A549 (cell line): ENCODE data around the gene SLC12A7. TPM values are rescaled to one million over a fixed set of nuclear protein-coding genes. Genes with fewer than 3 reads are reported as not detected.
"Not testable (repeated sequence)": the region's sequence is repeated elsewhere in the genome, so short reads cannot be mapped to it uniquely, and the experiment has no call there.

Source experiments
- ATAC-seq, 2 experiments: fragments of 200-7000 bp in 1 of 2; fragments of >200 bp in 1 of 2; cut with Nextera tagmentation in 1 of 2; cut with Tn5 transposase in 1 of 2; 3 replicates each; pipeline versions ENCODE4 v1.8.0 to v1.9.1; 2018 to 2020; ENCODE audit warnings: mild to moderate bottlenecking in 1 of 2, moderate library complexity in 1 of 2
- CTCF ChIA-PET: fragments of 300-600 bp; sonication (Branson Sonifier 250); formaldehyde crosslinking; extraction: SDS; loops from one replicate; lab custom pipeline; 2021; ENCODE audit warnings: antibody characterized with exemption, inconsistent platforms; lab: Yijun Ruan, JAX
- POLR2A ChIA-PET: fragments of 350-600 bp; formaldehyde crosslinking; extraction: SDS; loops from one replicate; lab custom pipeline; 2021; ENCODE audit warnings: antibody characterized with exemption, inconsistent platforms; lab: Yijun Ruan, JAX
- DNase-seq, 2 experiments: peaks; one replicate each; pipeline versions ENCODE4 v3.0.0 to v3.0.0-alpha.2; 2011 to 2016; ENCODE audit warnings: low read depth in 1 of 2, low spot score in 1 of 2
- FAIRE-seq: peaks from 2 replicates; lab custom pipeline; 2011; peaks lifted over from hg19 to GRCh38; lab: Jason Lieb, UNC
- H3K27ac ChIP-seq, 2 experiments: fragments of >200 bp; sonication (Bioruptor Twin); formaldehyde crosslinking; 3 replicates each; pipeline ENCODE4 v1.5.1; 2016 to 2017
- H3K4me1 ChIP-seq: fragments of >200 bp; sonication (Bioruptor Twin); formaldehyde crosslinking; 3 replicates; pipeline ENCODE4 v1.6.1; 2016
- H3K4me2 ChIP-seq: fragments of >200 bp; sonication (Bioruptor Twin); formaldehyde crosslinking; 3 replicates; pipeline ENCODE4 v1.6.1; 2016
- H3K4me3 ChIP-seq: fragments of >200 bp; sonication (Bioruptor Twin); formaldehyde crosslinking; 3 replicates; pipeline ENCODE4 v1.5.1; 2016
- H3K9me3 ChIP-seq: fragments of >200 bp; sonication (Bioruptor Twin); formaldehyde crosslinking; 3 replicates; pipeline ENCODE4 v1.6.1; 2016
- BHLHE40 ChIP-seq: IDR thresholded peaks from 2 replicates; pipeline ENCODE4 v1.6.1; 2012; ENCODE audit warnings: low read depth, low read length, inconsistent platforms
- CBX2 ChIP-seq: fragments of 200-600 bp; sonication (generic); IDR thresholded peaks from 2 replicates; pipeline ENCODE4 v1.6.1; 2016; ENCODE audit warnings: low read depth, mild to moderate bottlenecking, borderline replicate concordance
- EHMT2 ChIP-seq: fragments of 200-600 bp; sonication (generic); IDR thresholded peaks from 2 replicates; pipeline ENCODE4 v1.6.1; 2016; ENCODE audit warnings: antibody characterized with exemption, low read depth, mild to moderate bottlenecking, moderate library complexity
- ESRRA ChIP-seq: fragments of 150-350 bp; IDR thresholded peaks from 2 replicates; pipeline ENCODE4 v1.6.1; 2014; ENCODE audit warnings: mild to moderate bottlenecking, low read length, borderline replicate concordance
- HOXA7 ChIP-seq: fragments of 250-450 bp; sonication (Bioruptor Pico); IDR thresholded peaks from 2 replicates; pipeline ENCODE4 v1.5.0; 2020; ENCODE audit warnings: mild to moderate bottlenecking, moderate library complexity
- PHF8 ChIP-seq: fragments of 200-600 bp; sonication (generic); IDR thresholded peaks from 2 replicates; pipeline ENCODE4 v1.6.1; 2016; ENCODE audit warnings: low read depth, mild to moderate bottlenecking, antibody characterized with exemption, moderate library complexity, borderline replicate concordance
- RAD21 ChIP-seq, 2 experiments: fragments of >200 bp in 1 of 2; sonication (Bioruptor Twin) in 1 of 2; formaldehyde crosslinking in 1 of 2; IDR thresholded peaks in 1 of 2; conservative IDR thresholded peaks in 1 of 2; 2 replicates in 1 of 2; 3 replicates in 1 of 2; pipeline ENCODE4 v1.6.1; 2012 to 2018; ENCODE audit warnings: inconsistent platforms in 1 of 2
- RFX5 ChIP-seq: fragments of 450-650 bp; IDR thresholded peaks from 2 replicates; pipeline ENCODE4 v1.7.1; 2014; ENCODE audit warnings: antibody characterized with exemption, mild to moderate bottlenecking, moderate library complexity
- SMC3 ChIP-seq: fragments of >200 bp; sonication (Bioruptor Twin); formaldehyde crosslinking; IDR thresholded peaks from 3 replicates; pipeline ENCODE4 v1.6.1; 2018; ENCODE audit warnings: inconsistent platforms
- TFCP2L1 ChIP-seq: fragments of 250-450 bp; sonication (Bioruptor Pico); IDR thresholded peaks from 2 replicates; pipeline ENCODE4 v1.5.0; 2021; ENCODE audit warnings: mild to moderate bottlenecking
- ZFP36 ChIP-seq: fragments of 450-650 bp; IDR thresholded peaks from 2 replicates; pipeline ENCODE4 v1.6.1; 2014; ENCODE audit warnings: borderline replicate concordance; ENCODE audit not compliant: partially characterized antibody
- WGBS: methylation state at CpG from one replicate; pipeline ENCODE4 v1.1.6; 2017; ENCODE audit errors: missing lambda C conversion rate; 5-methylcytosine and 5-hydroxymethylcytosine counted together
- polyA plus RNA-seq, 4 experiments: library from polyadenylated mRNA; depleted of rRNA in 3 of 4; stranded (reverse); fragments of >200 nt; fragmentation: RNase III in 1 of 4; extraction: RNeasy Plus Mini Kit Qiagen cat#74134 plus additional on column Dnase treatment in 1 of 4; gene quantifications; 2 replicates in 3 of 4; 3 replicates in 1 of 4; pipeline ENCODE4 v1.2.3, GENCODE V29; 2011 to 2017
- TF ChIP-seq, protein P1 (sequence below): IDR thresholded peaks from 2 replicates; pipeline ENCODE4 v1.6.1; 2012
- TF ChIP-seq, protein P2 (sequence below): fragments of >200 bp; sonication (Bioruptor Twin); formaldehyde crosslinking; IDR thresholded peaks from 3 replicates; pipeline ENCODE4 v1.6.1; 2016

The SLC12A7 gene
- polyA plus RNA-seq, 2 of the 4 experiments (the other 2 are of a cell fraction) = 11.2 to 22.5 TPM

DNA sequence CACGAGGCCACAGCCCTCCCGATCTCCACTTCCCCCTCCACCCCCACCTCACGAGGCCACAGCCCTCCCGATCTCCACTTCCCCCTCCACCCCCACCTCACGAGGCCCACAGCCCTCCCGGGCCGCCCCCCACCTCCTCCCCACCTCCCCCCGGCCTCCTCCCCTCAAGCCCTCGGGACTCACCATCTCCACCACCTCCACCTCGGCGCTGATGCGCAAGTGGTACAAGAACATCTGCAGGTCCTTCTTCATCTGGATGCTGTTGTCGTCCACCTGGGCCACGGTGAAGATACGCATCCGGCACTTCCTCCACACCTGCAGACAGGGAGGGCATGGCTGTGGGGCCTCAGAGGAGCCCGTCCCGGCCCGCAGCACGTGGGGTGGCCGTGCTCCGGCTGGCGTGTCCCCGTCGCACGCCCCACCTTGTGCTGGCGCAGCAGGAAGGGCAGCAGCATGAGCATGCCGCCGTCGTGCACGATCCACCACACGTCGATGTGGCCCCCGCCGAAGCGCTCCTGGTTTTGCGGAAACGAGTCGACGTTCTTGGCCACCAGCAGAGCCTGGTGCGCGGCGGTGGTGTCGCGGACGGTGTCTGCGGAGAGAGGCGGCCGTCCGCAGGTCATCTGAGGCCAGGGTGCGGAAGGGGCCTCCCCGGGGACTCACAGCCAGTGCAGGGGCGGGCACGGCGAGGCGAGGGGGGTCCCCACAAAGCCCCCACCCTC lies 48.0 kb downstream of the SLC12A7 start:
- H3K4me3 ChIP-seq = no peak overlapping the region
- no peak overlapping the region for H3K27ac ChIP-seq
- ChIA-PET POLR2A (no interaction called here), CTCF (interaction anchor here (2.2 kb wide), 1 partner anchor 111 kb away, joined by 7 read pairs; no protein-coding TSS in a partner anchor)
- WGBS = 93% methylated on average over 30 of the region's 56 CpGs
- no peaks in the 10 kb centered on the region for H3K9me3 ChIP-seq
- no peak for TF ChIP-seq RAD21 (conservative IDR thresholded peaks at IDR 0.05 in 1 of 2, IDR thresholded peaks at IDR 0.05 in 1 of 2)
- no peaks in the 10 kb centered on the region for H3K4me1 ChIP-seq
- no peak overlapping the region for H3K4me2 ChIP-seq
- DNase-seq = no peak
- no peak for ATAC-seq
- no peak for FAIRE-seq

DNA sequence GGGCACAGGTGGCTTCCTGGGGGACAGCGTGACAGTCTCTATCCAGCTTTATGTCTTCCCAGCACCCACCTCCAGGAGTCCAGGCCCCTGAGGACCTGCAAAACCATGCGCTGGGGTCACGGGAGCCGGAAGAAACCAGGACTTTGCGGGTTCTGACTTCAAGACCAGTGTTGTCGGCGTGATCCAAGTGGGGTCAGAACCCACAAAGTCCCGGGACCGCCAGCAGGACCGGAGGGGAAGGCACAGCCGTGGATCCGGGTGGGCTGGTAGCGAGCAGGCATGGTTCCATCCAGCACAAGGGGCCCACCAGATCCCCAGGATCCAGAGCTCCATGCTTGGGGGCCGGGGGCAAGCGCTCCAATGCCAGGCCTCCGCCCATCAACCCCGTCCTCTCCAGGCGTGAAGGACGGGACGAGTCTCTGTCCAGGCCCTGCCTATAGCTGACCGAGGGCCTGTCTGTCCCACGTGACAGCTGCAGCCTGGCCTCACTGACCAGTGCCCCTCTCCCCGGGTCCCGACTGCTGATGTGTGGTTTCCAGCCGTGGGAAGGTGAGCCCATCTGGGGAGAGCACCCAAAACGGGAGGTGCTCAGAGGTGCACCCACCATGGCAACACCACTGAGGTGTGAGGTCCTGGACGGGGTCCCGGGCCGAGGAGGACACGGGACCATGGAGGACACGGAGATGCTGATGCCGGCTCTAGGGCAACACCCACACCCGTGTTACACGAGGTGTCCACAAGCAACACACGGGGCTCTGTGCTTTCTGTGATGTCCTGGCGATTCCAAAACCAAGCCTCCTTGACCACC lies 48.9 kb downstream of the SLC12A7 start:
- no peak for FAIRE-seq
- WGBS = 90% methylated on average over 34 of the region's 36 CpGs
- POLR2A ChIA-PET = no interaction called here
- Histone ChIP-seq H3K9me3 (no peaks in the 10 kb centered on the region), H3K27ac (no peak overlapping the region), H3K4me3 (no peak overlapping the region), H3K4me2 (no peak overlapping the region), H3K4me1 (no peaks in the 10 kb centered on the region)
- ATAC-seq = no peak
- TF ChIP-seq HOXA7 (CRISPR knock-in tag) (no peak), ZFP36 (no peak), EHMT2 (no peak), SMC3 (no peak), CBX2 (no peak), ESRRA (no peak), RFX5 (no peak), PHF8 (no peak), TFCP2L1 (CRISPR knock-in tag) (no peak)
- CTCF ChIA-PET = interaction anchor here (2.2 kb wide), 1 partner anchor 112 kb away, joined by 7 read pairs; no protein-coding TSS in a partner anchor
- no peak for DNase-seq

DNA sequence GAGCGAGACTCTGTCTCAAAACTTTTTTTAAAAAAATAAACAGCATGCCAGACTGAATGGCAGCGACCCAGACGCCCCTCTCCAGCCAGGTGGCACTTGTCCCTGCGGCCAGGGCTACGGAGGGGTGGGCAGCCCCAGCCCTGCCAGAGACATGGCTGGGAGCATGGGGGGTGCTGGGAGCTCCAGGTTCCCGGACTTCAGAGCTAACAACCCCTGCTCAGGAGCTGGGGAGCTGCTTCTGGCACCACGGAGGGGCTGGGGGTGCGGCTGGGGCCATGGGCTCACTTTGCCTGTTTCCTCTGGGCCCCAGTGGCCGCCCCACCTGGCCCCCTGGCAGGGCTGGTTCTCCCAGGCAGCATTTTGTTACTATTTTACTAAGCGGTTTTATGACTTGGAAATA lies 49.9 kb downstream of the SLC12A7 start:
- DNase-seq (no peak), ATAC-seq (no peak)
- WGBS = 89% methylated on average over 10 of the region's 10 CpGs

DNA sequence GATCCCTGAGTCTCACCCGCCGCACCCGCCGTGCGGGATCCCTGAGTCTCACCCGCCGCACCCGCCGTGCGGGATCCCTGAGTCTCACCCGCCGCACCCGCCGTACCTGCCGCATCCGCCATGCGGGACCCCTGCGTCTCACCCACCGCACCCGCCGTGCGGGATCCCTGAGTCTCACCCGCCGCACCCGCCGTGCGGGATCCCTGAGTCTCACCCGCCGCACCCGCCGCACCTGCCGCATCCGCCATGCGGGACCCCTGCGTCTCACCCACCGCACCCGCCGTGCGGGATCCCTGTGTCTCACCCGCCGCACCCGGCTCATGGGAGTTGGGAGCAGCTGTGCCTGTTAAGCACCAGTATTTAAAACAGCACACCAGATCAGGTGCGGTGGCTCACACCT lies 50.6 kb downstream of the SLC12A7 start:
- ATAC-seq, H3K4me1 ChIP-seq, DNase-seq, H3K4me2 ChIP-seq, H3K4me3 ChIP-seq, FAIRE-seq, H3K9me3 ChIP-seq, H3K27ac ChIP-seq, POLR2A ChIA-PET: not testable (repeated sequence)
- WGBS = 100% methylated on average over 1 of the region's 43 CpGs
- CTCF ChIA-PET = interaction anchor here (2.2 kb wide), 1 partner anchor 114 kb away, joined by 7 read pairs; no protein-coding TSS in a partner anchor

More for the DNA sequence above, 49.9 kb downstream of the SLC12A7 start:
- H3K4me3 ChIP-seq = no peak overlapping the region
- no peaks in the 10 kb centered on the region for H3K4me1 ChIP-seq
- FAIRE-seq = no peak
- no peak overlapping the region for H3K4me2 ChIP-seq
- no peak overlapping the region for H3K27ac ChIP-seq
- ChIA-PET CTCF (interaction anchor here (0.6 to 2.2 kb wide), 2 partner anchors 51 to 113 kb away, joined by 3 to 7 read pairs; no protein-coding TSS in a partner anchor), POLR2A (no interaction called here)
- H3K9me3 ChIP-seq = no peaks in the 10 kb centered on the region
- TF ChIP-seq BHLHE40 (no peak), TFCP2L1 (CRISPR knock-in tag) (no peak)
- TF ChIP-seq, protein P1, sequence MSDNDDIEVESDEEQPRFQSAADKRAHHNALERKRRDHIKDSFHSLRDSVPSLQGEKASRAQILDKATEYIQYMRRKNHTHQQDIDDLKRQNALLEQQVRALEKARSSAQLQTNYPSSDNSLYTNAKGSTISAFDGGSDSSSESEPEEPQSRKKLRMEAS = no peak
- TF ChIP-seq, protein P2, sequence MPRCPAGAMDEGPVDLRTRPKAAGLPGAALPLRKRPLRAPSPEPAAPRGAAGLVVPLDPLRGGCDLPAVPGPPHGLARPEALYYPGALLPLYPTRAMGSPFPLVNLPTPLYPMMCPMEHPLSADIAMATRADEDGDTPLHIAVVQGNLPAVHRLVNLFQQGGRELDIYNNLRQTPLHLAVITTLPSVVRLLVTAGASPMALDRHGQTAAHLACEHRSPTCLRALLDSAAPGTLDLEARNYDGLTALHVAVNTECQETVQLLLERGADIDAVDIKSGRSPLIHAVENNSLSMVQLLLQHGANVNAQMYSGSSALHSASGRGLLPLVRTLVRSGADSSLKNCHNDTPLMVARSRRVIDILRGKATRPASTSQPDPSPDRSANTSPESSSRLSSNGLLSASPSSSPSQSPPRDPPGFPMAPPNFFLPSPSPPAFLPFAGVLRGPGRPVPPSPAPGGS = no peak
